Skeletal muscle cell (primary cell): ENCODE data around the gene CIDEC.

Experiments used
- DNase-seq: peaks from one replicate; pipeline ENCODE4 v3.0.0-alpha.2; 2010; ENCODE audit warnings: low read depth
- H3K4me3 ChIP-seq: 2 replicates; pipeline ENCODE4 v1.5.1; 2011; ENCODE audit warnings: low read depth, mild to moderate bottlenecking, control low read depth, low read length, moderate library complexity

Gene CIDEC

GRCh38 chr3:9879830-9880549 is at the start of gene CIDEC:
CIDEC (minus strand) TSS chr3:9880253; CDS start chr3:9878486, 1,767 bp downstream.
- H3K4me3 ChIP-seq = no peak within 1 kb of the TSS
- DNase-seq = no peak

GRCh38 chr3:9928158-9928557 is 48.1 kb upstream of the CIDEC start:
- DNase-seq = no peak
- no peak overlapping the region for H3K4me3 ChIP-seq

- peak overlapping the region; percentile 64 for H3K4me3 ChIP-seq
- DNase-seq = no peak
These were observed 38.4 kb upstream of the CIDEC start for GRCh38 chr3:9918261-9919038.

GRCh38 chr3:9917820-9918219 is 37.8 kb upstream of the CIDEC start:
- DNase-seq = no peak
- peak overlapping the region; percentile 64 for H3K4me3 ChIP-seq

- peak within 1 kb of the TSS; percentile 64 for H3K4me3 ChIP-seq
- peak; percentile 87 for DNase-seq
These were observed 37.0 kb upstream of the CIDEC start, which contains the start of gene IL17RC for GRCh38 chr3:9916734-9917680. IL17RC (plus strand) TSS chr3:9917098; CDS start chr3:9917316, 218 bp downstream.

GRCh38 chr3:9916346-9916733 is 36.3 kb upstream of the CIDEC start:
- peak; percentile 54 for DNase-seq
- H3K4me3 ChIP-seq = peak overlapping the region; percentile 64

- no peak for DNase-seq
These were observed 35.4 kb upstream of the CIDEC start for GRCh38 chr3:9915254-9916141.

GRCh38 chr3:9914559-9915253 is 34.7 kb upstream of the CIDEC start:
- DNase-seq = no peak
- peak overlapping the region; percentile 50 for H3K4me3 ChIP-seq

More at GRCh38 chr3:9915254-9916141, 35.4 kb upstream of the CIDEC start:
- H3K4me3 ChIP-seq = peak overlapping the region; percentile 50

- H3K4me3 ChIP-seq = no peak overlapping the region
- no peak for DNase-seq
These were observed 34.0 kb upstream of the CIDEC start for GRCh38 chr3:9914011-9914410.

GRCh38 chr3:9913601-9914000 is 33.5 kb upstream of the CIDEC start:
- DNase-seq = no peak
- no peak overlapping the region for H3K4me3 ChIP-seq

- DNase-seq = no peak
- no peak overlapping the region for H3K4me3 ChIP-seq
These were observed 32.4 kb upstream of the CIDEC start for GRCh38 chr3:9912294-9912935.

- no peak overlapping the region for H3K4me3 ChIP-seq
- DNase-seq = no peak
These were observed 31.8 kb upstream of the CIDEC start for GRCh38 chr3:9911863-9912262.

- DNase-seq = no peak
- no peak overlapping the region for H3K4me3 ChIP-seq
These were observed 29.4 kb upstream of the CIDEC start for GRCh38 chr3:9909221-9910013.

GRCh38 chr3:9908286-9908685 is 28.2 kb upstream of the CIDEC start:
- no peak for DNase-seq
- H3K4me3 ChIP-seq = no peak overlapping the region

- no peak overlapping the region for H3K4me3 ChIP-seq
These were observed 26.4 kb upstream of the CIDEC start for GRCh38 chr3:9906480-9906879.

GRCh38 chr3:9903904-9904303 is 23.9 kb upstream of the CIDEC start:
- DNase-seq = no peak
- no peak overlapping the region for H3K4me3 ChIP-seq

More at GRCh38 chr3:9906480-9906879, 26.4 kb upstream of the CIDEC start:
- DNase-seq = no peak

- H3K4me3 ChIP-seq = peak overlapping the region; percentile 32
- DNase-seq = no peak
These were observed 23.2 kb upstream of the CIDEC start for GRCh38 chr3:9903238-9903624.
